B cell (primary cell): ENCODE data around the gene TFAP2B. TPM values are rescaled to one million over a fixed set of nuclear protein-coding genes. Genes with fewer than 3 reads are reported as not detected.

ENCODE experiments used
- ATAC-seq: fragments of 200-7000 bp; cut with Tn5 transposase; one replicate; pipeline ENCODE4 v1.10.0; 2021; ENCODE audit warnings: low read depth, mild to moderate bottlenecking, moderate number of reproducible peaks, moderate library complexity
- CTCF ChIA-PET: fragments of 350-600 bp; sonication (Branson Sonifier 250); formaldehyde crosslinking; loops from one replicate; lab custom pipeline; 2021; ENCODE audit warnings: antibody characterized with exemption, inconsistent platforms; lab: Charles Lee
- POLR2A ChIA-PET: fragments of 350-600 bp; sonication (Branson Sonifier 250); formaldehyde crosslinking; loops from one replicate; lab custom pipeline; 2021; ENCODE audit warnings: antibody characterized with exemption; lab: Charles Lee
- DNase-seq: peaks from one replicate; pipeline ENCODE4 v3.0.0; 2013
- H2AFZ ChIP-seq: 2 replicates; pipeline ENCODE4 v1.6.1; 2012; ENCODE audit warnings: mild to moderate bottlenecking, low read depth, low read length; ENCODE audit not compliant: insufficient read depth, poor library complexity, severe bottlenecking
- H3K27ac ChIP-seq, 2 donors: 1 replicate in 1 of 2; 2 replicates in 1 of 2; pipeline ENCODE4 v1.5.1; 2012 to 2013; ENCODE audit warnings: low read length in 2 of 2, mild to moderate bottlenecking in 2 of 2, moderate library complexity in 1 of 2
- H3K27me3 ChIP-seq, 4 experiments: fragments of 200-600 bp in 1 of 4; sonication (generic) in 1 of 4; replicated peaks in 1 of 4; 1 replicate in 2 of 4; 2 replicates in 2 of 4; pipeline versions ENCODE4 v1.6.1 to v1.7.0; 2013 to 2016; ENCODE audit warnings: low read length in 3 of 4, mild to moderate bottlenecking in 2 of 4, mixed read lengths in 1 of 4, moderate library complexity in 1 of 4; ENCODE audit not compliant: insufficient read depth in 4 of 4, control insufficient read depth in 3 of 4; ENCODE audit errors: control extremely low read depth in 1 of 4
- H3K36me3 ChIP-seq, 2 experiments: replicated peaks in 1 of 2; 1 replicate in 1 of 2; 2 replicates in 1 of 2; pipeline versions ENCODE4 v1.6.1 to v1.7.1; 2013; ENCODE audit warnings: low read length in 1 of 2; ENCODE audit not compliant: insufficient read depth in 2 of 2, control insufficient read depth in 1 of 2; ENCODE audit errors: control extremely low read depth in 1 of 2, extremely low read depth in 1 of 2
- H3K4me1 ChIP-seq, 2 donors: fragments of 200-600 bp in 1 of 2; sonication (generic) in 1 of 2; 1 replicate in 1 of 2; 2 replicates in 1 of 2; pipeline versions ENCODE4 v1.5.1 to v1.6.1; 2013 to 2017; ENCODE audit warnings: low read length in 2 of 2; ENCODE audit not compliant: control insufficient read depth in 2 of 2, insufficient read depth in 2 of 2
- H3K4me2 ChIP-seq: replicated peaks from 2 replicates; pipeline ENCODE3; 2012; ENCODE audit warnings: mild to moderate bottlenecking, low read depth, low read length; ENCODE audit not compliant: poor library complexity, severe bottlenecking
- H3K4me3 ChIP-seq, 5 experiments: fragments of 200-600 bp in 1 of 5; sonication (generic) in 1 of 5; 1 replicate in 3 of 5; 2 replicates in 2 of 5; pipeline versions ENCODE4 v1.5.1 to v1.7.0; 2011 to 2016; ENCODE audit warnings: low read length in 4 of 5, mild to moderate bottlenecking in 4 of 5, low read depth in 2 of 5, control low read depth in 1 of 5, moderate library complexity in 1 of 5; ENCODE audit not compliant: insufficient read depth in 1 of 5; ENCODE audit errors: control extremely low read depth in 1 of 5, extremely low read depth in 1 of 5
- H3K79me2 ChIP-seq: fragments of 200-600 bp; sonication (generic); one replicate; pipeline ENCODE4 v1.6.0; 2016; ENCODE audit warnings: low read length; ENCODE audit not compliant: control insufficient read depth, insufficient read depth
- H3K9ac ChIP-seq: fragments of 200-600 bp; sonication (generic); 2 replicates; pipeline ENCODE4 v1.6.1; 2017; ENCODE audit warnings: mild to moderate bottlenecking, low read length, moderate library complexity
- H3K9me3 ChIP-seq, 3 donors: one replicate each; pipeline versions ENCODE4 v1.6.1 to v1.7.1; 2013; ENCODE audit warnings: low read length in 2 of 3; ENCODE audit not compliant: control insufficient read depth in 2 of 3, insufficient read depth in 1 of 3; ENCODE audit errors: control extremely low read depth in 1 of 3
- H4K20me1 ChIP-seq: 2 replicates; pipeline ENCODE4 v1.6.0; 2012; ENCODE audit warnings: mild to moderate bottlenecking, low read length; ENCODE audit not compliant: insufficient read depth, control insufficient read depth, poor library complexity, severe bottlenecking
- H3K27ac Mint-ChIP-seq: one replicate; pipeline ENCODE4 v1.8.0; 2021; ENCODE audit warnings: mixed read lengths
- H3K27me3 Mint-ChIP-seq: one replicate; pipeline ENCODE4 v1.8.0; 2021; ENCODE audit warnings: mixed read lengths
- H3K4me1 Mint-ChIP-seq: one replicate; pipeline ENCODE4 v1.8.0; 2021; ENCODE audit warnings: mixed read lengths
- H3K4me3 Mint-ChIP-seq: one replicate; pipeline ENCODE4 v1.8.0; 2021; ENCODE audit warnings: mixed read lengths
- H3K9me3 Mint-ChIP-seq: one replicate; pipeline ENCODE4 v1.8.0; 2022; ENCODE audit warnings: mixed read lengths; ENCODE audit not compliant: insufficient read depth
- EZH2 ChIP-seq: IDR thresholded peaks from 2 replicates; pipeline ENCODE4 v1.6.1; 2012; ENCODE audit warnings: borderline replicate concordance, low read depth, mild to moderate bottlenecking, moderate library complexity, low read length; ENCODE audit not compliant: insufficient read depth, poor library complexity, severe bottlenecking
- WGBS: methylation state at CpG from one replicate; pipeline ENCODE4 v1.1.5; 2013; ENCODE audit warnings: missing lambda C conversion rate; ENCODE audit not compliant: insufficient coverage; 5-methylcytosine and 5-hydroxymethylcytosine counted together
- intact Hi-C: fragments of 100-400 bp; cut with micrococcal nuclease; formaldehyde crosslinking; loops from one replicate; pipeline ENCODE4 v1.10.0; 2022
- polyA plus RNA-seq: library from polyadenylated mRNA; depleted of rRNA; stranded (reverse); fragments of >200 nt; gene quantifications from 2 replicates; pipeline ENCODE4 v1.2.3, GENCODE V29; 2012
- total RNA-seq, 2 donors: library from RNA; stranded (reverse); fragments of 120-200 nt in 1 of 2; gene quantifications; 1 replicate in 1 of 2; 2 replicates in 1 of 2; pipeline versions ENCODE4 v1.2.3 to v1.2.4, GENCODE V29; 2013 to 2022
- TF ChIP-seq, protein P1 (sequence below): fragments of 200-600 bp; IDR thresholded peaks from one replicate; pipeline ENCODE4 v1.8.0; 2022; ENCODE audit warnings: antibody characterized with exemption, mild to moderate bottlenecking

The TFAP2B gene
- total and polyA plus RNA-seq, 2 donors (not counting 1 experiment from before 2014, with no cell fraction given), result not detected

DNA sequence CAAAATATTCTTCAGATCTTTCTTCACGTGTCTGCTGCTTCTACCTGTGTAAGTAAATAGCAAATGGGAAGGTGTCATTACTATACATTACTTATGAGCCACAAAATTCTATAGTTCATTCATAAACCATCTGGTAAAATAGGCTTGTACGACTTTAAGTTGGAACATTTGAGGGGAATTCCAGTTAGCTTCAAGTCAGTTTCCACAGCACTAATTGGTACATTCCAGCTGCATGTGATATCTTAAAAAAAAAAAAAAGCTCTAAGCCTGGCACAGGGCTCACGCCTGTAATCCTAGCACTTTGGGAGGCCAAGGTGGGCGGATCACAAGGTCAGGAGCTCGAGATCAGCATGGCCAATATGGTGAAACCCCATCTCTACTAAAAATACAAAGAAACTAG, 23.1 kb upstream of the TFAP2B start:
- 69% methylated on average over 3 of the region's 5 CpGs for WGBS
- intact Hi-C loops, result no loop called here

DNA sequence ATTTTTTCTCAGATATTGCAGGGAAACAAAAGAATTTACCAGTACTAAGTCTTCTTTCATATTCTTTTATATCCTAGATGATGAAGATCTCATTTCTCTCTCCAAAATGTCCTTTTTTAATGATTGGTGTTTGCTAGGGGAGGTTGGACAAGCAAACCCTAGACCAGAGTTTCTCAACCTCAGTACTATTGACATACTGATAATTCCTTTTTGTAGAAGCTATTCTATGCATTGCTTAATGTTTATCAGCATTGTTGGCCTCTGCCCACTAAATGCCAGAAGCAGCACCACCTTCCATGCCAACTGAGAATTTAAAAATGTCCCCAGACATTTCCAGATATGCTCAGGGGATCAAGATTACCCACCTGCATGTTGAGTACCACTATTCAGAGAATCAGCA, 14.4 kb upstream of the TFAP2B start:
- no peak overlapping the region for H3K27ac ChIP-seq
- Mint-ChIP-seq H3K4me1 (no peaks in the 10 kb centered on the region), H3K9me3 (no peaks in the 10 kb centered on the region), H3K27ac (no peak overlapping the region), H3K27me3 (no peaks in the 10 kb centered on the region), H3K4me3 (no peak overlapping the region)
- no peaks in the 10 kb centered on the region for H3K27me3 ChIP-seq
- no peaks in the 10 kb centered on the region for H3K4me1 ChIP-seq
- DNase-seq (no peak), ATAC-seq (no peak)
- no peaks in the 10 kb centered on the region for H4K20me1 ChIP-seq
- no peak overlapping the region for H3K9ac ChIP-seq
- no peaks in the 10 kb centered on the region for H3K36me3 ChIP-seq
- CTCF ChIA-PET, result no interaction called here
- no peaks in the 10 kb centered on the region for H3K9me3 ChIP-seq
- no peak overlapping the region for H3K4me3 ChIP-seq
- intact Hi-C loops, result no loop called here
- POLR2A ChIA-PET, result no interaction called here
- TF ChIP-seq EZH2, result no peak
- TF ChIP-seq, protein P1, sequence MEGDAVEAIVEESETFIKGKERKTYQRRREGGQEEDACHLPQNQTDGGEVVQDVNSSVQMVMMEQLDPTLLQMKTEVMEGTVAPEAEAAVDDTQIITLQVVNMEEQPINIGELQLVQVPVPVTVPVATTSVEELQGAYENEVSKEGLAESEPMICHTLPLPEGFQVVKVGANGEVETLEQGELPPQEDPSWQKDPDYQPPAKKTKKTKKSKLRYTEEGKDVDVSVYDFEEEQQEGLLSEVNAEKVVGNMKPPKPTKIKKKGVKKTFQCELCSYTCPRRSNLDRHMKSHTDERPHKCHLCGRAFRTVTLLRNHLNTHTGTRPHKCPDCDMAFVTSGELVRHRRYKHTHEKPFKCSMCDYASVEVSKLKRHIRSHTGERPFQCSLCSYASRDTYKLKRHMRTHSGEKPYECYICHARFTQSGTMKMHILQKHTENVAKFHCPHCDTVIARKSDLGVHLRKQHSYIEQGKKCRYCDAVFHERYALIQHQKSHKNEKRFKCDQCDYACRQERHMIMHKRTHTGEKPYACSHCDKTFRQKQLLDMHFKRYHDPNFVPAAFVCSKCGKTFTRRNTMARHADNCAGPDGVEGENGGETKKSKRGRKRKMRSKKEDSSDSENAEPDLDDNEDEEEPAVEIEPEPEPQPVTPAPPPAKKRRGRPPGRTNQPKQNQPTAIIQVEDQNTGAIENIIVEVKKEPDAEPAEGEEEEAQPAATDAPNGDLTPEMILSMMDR, result no peak
- no peak overlapping the region for H2AFZ ChIP-seq
- no peaks in the 10 kb centered on the region for H3K79me2 ChIP-seq
- no peak overlapping the region for H3K4me2 ChIP-seq

More for the DNA sequence above, 23.1 kb upstream of the TFAP2B start:
- ChIA-PET POLR2A (no interaction called here), CTCF (no interaction called here)
- Mint-ChIP-seq H3K4me1 (peaks cover 5% of the 10 kb centered on the region), H3K27me3 (peaks cover 10% of the 10 kb centered on the region), H3K9me3 (no peaks in the 10 kb centered on the region), H3K27ac (no peak overlapping the region), H3K4me3 (no peak overlapping the region)
- Histone ChIP-seq H3K9me3 (peaks cover 0 to 2% (median 0%) of the 10 kb centered on the region in 3 donors), H3K4me1 (no peaks in the 10 kb centered on the region), H3K9ac (no peak overlapping the region), H3K4me2 (no peak overlapping the region), H3K79me2 (no peaks in the 10 kb centered on the region), H2AFZ (no peak overlapping the region), H3K36me3 (no peaks in the 10 kb centered on the region), H3K27ac (no peak overlapping the region), H4K20me1 (no peaks in the 10 kb centered on the region), H3K27me3 (no peaks in the 10 kb centered on the region), H3K4me3 (no peak overlapping the region)
- ATAC-seq, result no peak
- DNase-seq, result no peak
- TF ChIP-seq EZH2, result no peak
- TF ChIP-seq, protein P1, result no peak
